Left ventricle myocardium inferior (tissue), 1 donor: ENCODE measurements around the gene AK4. TPM values are rescaled to one million over a fixed set of nuclear protein-coding genes. Genes with fewer than 3 reads are reported as not detected.
"Not testable (repeated sequence)": the region's sequence is repeated elsewhere in the genome, so short reads cannot be mapped to it uniquely, and the experiment has no call there.

Source experiments
- DNase-seq: peaks from one replicate; pipeline ENCODE4 v3.0.0-alpha.2; 2020
- H3K27ac ChIP-seq: fragments of 200-600 bp; replicated peaks from 2 replicates; pipeline ENCODE4 v1.8.0; 2021
- H3K27me3 ChIP-seq: fragments of 200-600 bp; 2 replicates; pipeline ENCODE4 v1.8.0; 2021; ENCODE audit warnings: low read depth
- H3K36me3 ChIP-seq: fragments of 200-600 bp; 2 replicates; pipeline ENCODE4 v1.8.0; 2021
- H3K4me1 ChIP-seq: fragments of 200-600 bp; 2 replicates; pipeline ENCODE4 v1.8.0; 2021
- H3K4me3 ChIP-seq: fragments of 200-600 bp; 2 replicates; pipeline ENCODE4 v1.8.0; 2021; ENCODE audit warnings: mild to moderate bottlenecking, moderate library complexity
- H3K9me3 ChIP-seq: fragments of 200-600 bp; replicated peaks from 2 replicates; pipeline ENCODE4 v1.8.0; 2021
- CTCF ChIP-seq: fragments of 200-600 bp; IDR thresholded peaks from 2 replicates; pipeline ENCODE4 v1.8.0; 2021; ENCODE audit warnings: antibody characterized with exemption, mild to moderate bottlenecking, borderline replicate concordance
- intact Hi-C: fragments of 100-400 bp; cut with micrococcal nuclease; formaldehyde crosslinking; loops from one replicate; pipeline ENCODE4 v1.11.0; 2022
- total RNA-seq: library from RNA; stranded (reverse); fragmentation: NEBNext Ultra II Directional; extraction: Animal tissue kit (Norgen Biotek cat#: 25700); gene quantifications from one replicate; pipeline ENCODE4 v1.2.1, GENCODE V29; 2021
- donor health status: DM: no; HTN: yes; CAD: no; lungs with severe emphysema.

The AK4 gene
- total RNA-seq, 1 donor from 2014 or later, result 168 TPM

- intact Hi-C loops, result no loop called here
- no peak for TF ChIP-seq CTCF
- Histone ChIP-seq H3K36me3 (no peaks in the 10 kb centered on the region), H3K9me3 (no peaks in the 10 kb centered on the region), H3K4me3 (no peak overlapping the region), H3K27me3 (no peaks in the 10 kb centered on the region), H3K4me1 (peaks cover 9% of the 10 kb centered on the region), H3K27ac (no peak overlapping the region)
- DNase-seq, result no peak
Observed at GRCh38 chr1:65138524-65138923, 9.5 kb upstream of the AK4 start.

GRCh38 chr1:65139793-65140192 is 8.2 kb upstream of the AK4 start:
- intact Hi-C loops, H3K9me3 ChIP-seq: not testable (repeated sequence)

GRCh38 chr1:65141394-65141793 is 6.6 kb upstream of the AK4 start:
- Histone ChIP-seq H3K36me3 (no peaks in the 10 kb centered on the region), H3K9me3 (no peaks in the 10 kb centered on the region), H3K27me3 (no peaks in the 10 kb centered on the region), H3K4me1 (peaks cover 9% of the 10 kb centered on the region), H3K4me3 (no peak overlapping the region), H3K27ac (no peak overlapping the region)
- intact Hi-C loops, result no loop called here
- no peak for TF ChIP-seq CTCF
- DNase-seq, result no peak

More at GRCh38 chr1:65139793-65140192, 8.2 kb upstream of the AK4 start:
- not testable (repeated sequence) for H3K4me1 ChIP-seq, DNase-seq, H3K36me3 ChIP-seq, H3K27me3 ChIP-seq, H3K4me3 ChIP-seq, H3K27ac ChIP-seq

- Histone ChIP-seq H3K9me3 (no peaks in the 10 kb centered on the region), H3K4me1 (peaks cover 12% of the 10 kb centered on the region), H3K36me3 (no peaks in the 10 kb centered on the region), H3K27me3 (no peaks in the 10 kb centered on the region), H3K4me3 (no peak overlapping the region), H3K27ac (no peak overlapping the region)
- intact Hi-C loops, result no loop called here
- no peak for TF ChIP-seq CTCF
- no peak for DNase-seq
Observed at GRCh38 chr1:65141918-65142317, 6.1 kb upstream of the AK4 start.

GRCh38 chr1:65143112-65143658 is 4.8 kb upstream of the AK4 start:
- H3K27me3 ChIP-seq, H3K27ac ChIP-seq, H3K36me3 ChIP-seq, H3K4me3 ChIP-seq, intact Hi-C loops, DNase-seq, H3K9me3 ChIP-seq: not testable (repeated sequence)
- peaks cover 23% of the 10 kb centered on the region for H3K4me1 ChIP-seq

GRCh38 chr1:65146908-65147423 is 1.0 kb upstream of the AK4 start:
- no peak for TF ChIP-seq CTCF
- intact Hi-C loops, result no loop called here
- H3K4me3 ChIP-seq, result peak overlapping the region; percentile 92
- peak overlapping the region; percentile 93 for H3K27ac ChIP-seq
- H3K27me3 ChIP-seq, result no peaks in the 10 kb centered on the region
- H3K36me3 ChIP-seq, result no peaks in the 10 kb centered on the region
- H3K9me3 ChIP-seq, result no peaks in the 10 kb centered on the region
- H3K4me1 ChIP-seq, result peaks cover 50% of the 10 kb centered on the region
- DNase-seq, result no peak
